WTC11 (cell line): ENCODE measurements around the gene CDX1.

Experiments
- MXD4 ChIP-seq: fragments of 250-450 bp; sonication (Bioruptor Pico); IDR thresholded peaks from 2 replicates; pipeline ENCODE4 v1.8.0; 2021; ENCODE audit warnings: mild to moderate bottlenecking, moderate library complexity, borderline replicate concordance
- ZNF416 ChIP-seq: fragments of 250-450 bp; sonication (Bioruptor Pico); IDR thresholded peaks from 2 replicates; pipeline ENCODE4 v1.9.0; 2021; ENCODE audit warnings: mild to moderate bottlenecking, inconsistent platforms
- TF ChIP-seq, protein P1 (sequence below): fragments of 200-600 bp; IDR thresholded peaks from 2 replicates; pipeline ENCODE4 v1.8.0; 2022; ENCODE audit warnings: antibody characterized with exemption
- TF ChIP-seq, protein P2 (sequence below): sonication (generic); formaldehyde crosslinking; IDR thresholded peaks from 2 replicates; pipeline ENCODE4 v1.8.1; 2023; ENCODE audit warnings: mild to moderate bottlenecking, missing genetic modification reagents, moderate library complexity

DNA sequence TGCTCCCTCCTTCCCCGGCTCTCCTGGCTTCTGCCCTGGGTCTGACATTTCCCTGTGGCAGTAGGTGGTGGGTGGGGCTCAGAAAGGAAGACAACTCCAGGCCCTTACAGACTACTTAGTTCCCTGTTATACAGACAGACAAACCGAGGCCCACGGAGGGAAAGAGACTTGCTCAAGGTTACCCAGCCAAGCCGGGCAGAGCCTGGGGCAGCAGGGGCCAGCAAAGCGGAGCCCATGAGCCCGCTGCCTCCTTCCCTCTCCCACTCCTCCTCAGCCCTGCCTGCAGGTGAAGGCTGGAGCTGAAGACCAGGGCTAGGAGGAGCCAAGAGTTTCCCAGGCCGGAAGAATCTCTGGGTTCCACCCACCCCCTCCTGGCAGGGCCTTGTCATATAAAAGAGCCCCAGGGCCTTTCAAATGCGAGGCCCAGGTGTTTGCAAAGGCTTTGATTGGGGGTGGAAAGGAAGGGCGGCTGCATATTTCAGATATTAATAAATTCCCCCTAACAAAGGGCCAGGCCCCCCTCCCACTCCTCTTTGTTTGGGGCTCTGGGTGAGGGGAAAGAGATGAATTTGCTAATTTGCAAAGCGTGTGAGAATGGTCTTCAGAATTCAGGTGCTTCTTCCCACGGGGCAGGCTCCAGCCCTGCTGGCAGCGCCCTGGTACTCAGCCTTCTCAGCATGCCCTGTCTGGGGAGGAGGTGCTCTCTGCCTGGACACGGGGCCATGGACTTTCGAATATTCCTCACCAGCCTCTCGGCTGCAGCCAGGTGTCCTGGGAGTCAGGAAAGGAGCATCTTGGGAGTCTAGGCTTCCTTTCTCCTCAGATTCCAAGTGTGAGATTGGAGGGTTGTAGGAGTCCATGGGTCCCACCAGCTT lies 44.8 kb downstream of the CDX1 start:
- TF ChIP-seq, protein P1, sequence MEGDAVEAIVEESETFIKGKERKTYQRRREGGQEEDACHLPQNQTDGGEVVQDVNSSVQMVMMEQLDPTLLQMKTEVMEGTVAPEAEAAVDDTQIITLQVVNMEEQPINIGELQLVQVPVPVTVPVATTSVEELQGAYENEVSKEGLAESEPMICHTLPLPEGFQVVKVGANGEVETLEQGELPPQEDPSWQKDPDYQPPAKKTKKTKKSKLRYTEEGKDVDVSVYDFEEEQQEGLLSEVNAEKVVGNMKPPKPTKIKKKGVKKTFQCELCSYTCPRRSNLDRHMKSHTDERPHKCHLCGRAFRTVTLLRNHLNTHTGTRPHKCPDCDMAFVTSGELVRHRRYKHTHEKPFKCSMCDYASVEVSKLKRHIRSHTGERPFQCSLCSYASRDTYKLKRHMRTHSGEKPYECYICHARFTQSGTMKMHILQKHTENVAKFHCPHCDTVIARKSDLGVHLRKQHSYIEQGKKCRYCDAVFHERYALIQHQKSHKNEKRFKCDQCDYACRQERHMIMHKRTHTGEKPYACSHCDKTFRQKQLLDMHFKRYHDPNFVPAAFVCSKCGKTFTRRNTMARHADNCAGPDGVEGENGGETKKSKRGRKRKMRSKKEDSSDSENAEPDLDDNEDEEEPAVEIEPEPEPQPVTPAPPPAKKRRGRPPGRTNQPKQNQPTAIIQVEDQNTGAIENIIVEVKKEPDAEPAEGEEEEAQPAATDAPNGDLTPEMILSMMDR = no peak
- TF ChIP-seq ZNF416 (CRISPR knock-in tag) = no peak
- TF ChIP-seq MXD4 = no peak
- TF ChIP-seq, protein P2, sequence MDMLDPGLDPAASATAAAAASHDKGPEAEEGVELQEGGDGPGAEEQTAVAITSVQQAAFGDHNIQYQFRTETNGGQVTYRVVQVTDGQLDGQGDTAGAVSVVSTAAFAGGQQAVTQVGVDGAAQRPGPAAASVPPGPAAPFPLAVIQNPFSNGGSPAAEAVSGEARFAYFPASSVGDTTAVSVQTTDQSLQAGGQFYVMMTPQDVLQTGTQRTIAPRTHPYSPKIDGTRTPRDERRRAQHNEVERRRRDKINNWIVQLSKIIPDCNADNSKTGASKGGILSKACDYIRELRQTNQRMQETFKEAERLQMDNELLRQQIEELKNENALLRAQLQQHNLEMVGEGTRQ = no peak
